B cell (primary cell): ENCODE data around the gene OR2W1. TPM values are rescaled to one million over a fixed set of nuclear protein-coding genes. Genes with fewer than 3 reads are reported as not detected.

Experiments
- ATAC-seq: fragments of 200-7000 bp; cut with Tn5 transposase; one replicate; pipeline ENCODE4 v1.10.0; 2021; ENCODE audit warnings: low read depth, mild to moderate bottlenecking, moderate number of reproducible peaks, moderate library complexity
- CTCF ChIA-PET: fragments of 350-600 bp; sonication (Branson Sonifier 250); formaldehyde crosslinking; loops from one replicate; lab custom pipeline; 2021; ENCODE audit warnings: antibody characterized with exemption, inconsistent platforms; lab: Charles Lee
- POLR2A ChIA-PET: fragments of 350-600 bp; sonication (Branson Sonifier 250); formaldehyde crosslinking; loops from one replicate; lab custom pipeline; 2021; ENCODE audit warnings: antibody characterized with exemption; lab: Charles Lee
- DNase-seq: peaks from one replicate; pipeline ENCODE4 v3.0.0; 2013
- H2AFZ ChIP-seq: 2 replicates; pipeline ENCODE4 v1.6.1; 2012; ENCODE audit warnings: mild to moderate bottlenecking, low read depth, low read length; ENCODE audit not compliant: insufficient read depth, poor library complexity, severe bottlenecking
- H3K27ac ChIP-seq, 2 donors: 1 replicate in 1 of 2; 2 replicates in 1 of 2; pipeline ENCODE4 v1.5.1; 2012 to 2013; ENCODE audit warnings: low read length in 2 of 2, mild to moderate bottlenecking in 2 of 2, moderate library complexity in 1 of 2
- H3K27me3 ChIP-seq, 4 experiments: fragments of 200-600 bp in 1 of 4; sonication (generic) in 1 of 4; replicated peaks in 1 of 4; 1 replicate in 2 of 4; 2 replicates in 2 of 4; pipeline versions ENCODE4 v1.6.1 to v1.7.0; 2013 to 2016; ENCODE audit warnings: low read length in 3 of 4, mild to moderate bottlenecking in 2 of 4, mixed read lengths in 1 of 4, moderate library complexity in 1 of 4; ENCODE audit not compliant: insufficient read depth in 4 of 4, control insufficient read depth in 3 of 4; ENCODE audit errors: control extremely low read depth in 1 of 4
- H3K36me3 ChIP-seq, 2 experiments: replicated peaks in 1 of 2; 1 replicate in 1 of 2; 2 replicates in 1 of 2; pipeline versions ENCODE4 v1.6.1 to v1.7.1; 2013; ENCODE audit warnings: low read length in 1 of 2; ENCODE audit not compliant: insufficient read depth in 2 of 2, control insufficient read depth in 1 of 2; ENCODE audit errors: control extremely low read depth in 1 of 2, extremely low read depth in 1 of 2
- H3K4me1 ChIP-seq, 2 donors: fragments of 200-600 bp in 1 of 2; sonication (generic) in 1 of 2; 1 replicate in 1 of 2; 2 replicates in 1 of 2; pipeline versions ENCODE4 v1.5.1 to v1.6.1; 2013 to 2017; ENCODE audit warnings: low read length in 2 of 2; ENCODE audit not compliant: control insufficient read depth in 2 of 2, insufficient read depth in 2 of 2
- H3K4me2 ChIP-seq: replicated peaks from 2 replicates; pipeline ENCODE3; 2012; ENCODE audit warnings: mild to moderate bottlenecking, low read depth, low read length; ENCODE audit not compliant: poor library complexity, severe bottlenecking
- H3K4me3 ChIP-seq, 5 experiments: fragments of 200-600 bp in 1 of 5; sonication (generic) in 1 of 5; 1 replicate in 3 of 5; 2 replicates in 2 of 5; pipeline versions ENCODE4 v1.5.1 to v1.7.0; 2011 to 2016; ENCODE audit warnings: low read length in 4 of 5, mild to moderate bottlenecking in 4 of 5, low read depth in 2 of 5, control low read depth in 1 of 5, moderate library complexity in 1 of 5; ENCODE audit not compliant: insufficient read depth in 1 of 5; ENCODE audit errors: control extremely low read depth in 1 of 5, extremely low read depth in 1 of 5
- H3K79me2 ChIP-seq: fragments of 200-600 bp; sonication (generic); one replicate; pipeline ENCODE4 v1.6.0; 2016; ENCODE audit warnings: low read length; ENCODE audit not compliant: control insufficient read depth, insufficient read depth
- H3K9ac ChIP-seq: fragments of 200-600 bp; sonication (generic); 2 replicates; pipeline ENCODE4 v1.6.1; 2017; ENCODE audit warnings: mild to moderate bottlenecking, low read length, moderate library complexity
- H3K9me3 ChIP-seq, 3 donors: one replicate each; pipeline versions ENCODE4 v1.6.1 to v1.7.1; 2013; ENCODE audit warnings: low read length in 2 of 3; ENCODE audit not compliant: control insufficient read depth in 2 of 3, insufficient read depth in 1 of 3; ENCODE audit errors: control extremely low read depth in 1 of 3
- H4K20me1 ChIP-seq: 2 replicates; pipeline ENCODE4 v1.6.0; 2012; ENCODE audit warnings: mild to moderate bottlenecking, low read length; ENCODE audit not compliant: insufficient read depth, control insufficient read depth, poor library complexity, severe bottlenecking
- H3K27ac Mint-ChIP-seq: one replicate; pipeline ENCODE4 v1.8.0; 2021; ENCODE audit warnings: mixed read lengths
- H3K27me3 Mint-ChIP-seq: one replicate; pipeline ENCODE4 v1.8.0; 2021; ENCODE audit warnings: mixed read lengths
- H3K4me1 Mint-ChIP-seq: one replicate; pipeline ENCODE4 v1.8.0; 2021; ENCODE audit warnings: mixed read lengths
- H3K4me3 Mint-ChIP-seq: one replicate; pipeline ENCODE4 v1.8.0; 2021; ENCODE audit warnings: mixed read lengths
- H3K9me3 Mint-ChIP-seq: one replicate; pipeline ENCODE4 v1.8.0; 2022; ENCODE audit warnings: mixed read lengths; ENCODE audit not compliant: insufficient read depth
- EZH2 ChIP-seq: IDR thresholded peaks from 2 replicates; pipeline ENCODE4 v1.6.1; 2012; ENCODE audit warnings: borderline replicate concordance, low read depth, mild to moderate bottlenecking, moderate library complexity, low read length; ENCODE audit not compliant: insufficient read depth, poor library complexity, severe bottlenecking
- WGBS: methylation state at CpG from one replicate; pipeline ENCODE4 v1.1.5; 2013; ENCODE audit warnings: missing lambda C conversion rate; ENCODE audit not compliant: insufficient coverage; 5-methylcytosine and 5-hydroxymethylcytosine counted together
- intact Hi-C: fragments of 100-400 bp; cut with micrococcal nuclease; formaldehyde crosslinking; loops from one replicate; pipeline ENCODE4 v1.10.0; 2022
- polyA plus RNA-seq: library from polyadenylated mRNA; depleted of rRNA; stranded (reverse); fragments of >200 nt; gene quantifications from 2 replicates; pipeline ENCODE4 v1.2.3, GENCODE V29; 2012
- total RNA-seq, 2 donors: library from RNA; stranded (reverse); fragments of 120-200 nt in 1 of 2; gene quantifications; 1 replicate in 1 of 2; 2 replicates in 1 of 2; pipeline versions ENCODE4 v1.2.3 to v1.2.4, GENCODE V29; 2013 to 2022
- TF ChIP-seq, protein P1 (sequence below): fragments of 200-600 bp; IDR thresholded peaks from one replicate; pipeline ENCODE4 v1.8.0; 2022; ENCODE audit warnings: antibody characterized with exemption, mild to moderate bottlenecking

OR2W1 gene
- total and polyA plus RNA-seq, 2 donors (not counting 1 experiment from before 2014, with no cell fraction given), result not detected

DNA sequence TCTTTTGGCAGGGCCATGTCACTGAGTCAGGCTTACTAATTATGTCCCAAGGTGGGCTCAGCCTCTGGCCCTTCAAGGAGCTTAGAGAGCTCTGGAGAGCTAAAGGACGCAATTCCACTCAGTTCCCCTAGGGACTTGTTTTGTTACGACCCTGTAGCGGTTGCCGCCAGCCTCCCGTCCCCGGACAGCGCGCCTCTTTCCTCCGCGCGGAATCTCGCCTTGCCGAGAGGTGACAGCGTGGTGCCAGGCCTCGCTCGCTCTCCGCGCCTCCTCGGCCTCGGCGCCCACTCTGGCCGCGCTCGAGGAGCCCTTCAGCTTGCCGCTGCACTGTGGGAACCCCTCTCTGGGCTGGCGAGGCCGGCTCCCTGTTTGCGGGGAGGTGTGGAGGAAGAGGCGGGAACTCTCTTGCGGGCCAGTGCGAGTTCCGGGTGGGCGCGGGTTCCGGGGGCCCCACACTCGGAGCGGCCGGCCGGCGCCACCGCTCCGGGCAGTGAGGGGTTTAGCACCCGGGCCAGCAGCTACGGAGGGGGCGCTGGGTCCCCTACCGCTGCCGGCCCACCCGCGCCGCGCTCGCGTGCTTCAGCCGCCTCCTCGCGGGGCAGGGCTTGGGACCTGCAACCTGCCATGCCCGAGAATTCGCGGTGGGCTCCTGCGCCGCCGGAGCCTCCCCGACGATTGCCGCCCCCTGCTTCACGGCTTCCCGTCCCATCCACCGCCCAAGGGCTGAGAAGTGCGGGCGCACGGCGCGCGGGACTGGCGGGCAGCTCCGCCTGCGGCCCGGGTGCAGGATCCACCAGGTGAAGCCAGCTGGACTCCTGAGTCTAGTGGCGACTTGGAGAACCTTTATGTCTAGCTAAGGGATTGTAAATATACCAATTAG is 30.0 kb downstream of the OR2W1 start:
- 59% methylated on average over 76 of the region's 79 CpGs for WGBS
- H3K4me3 ChIP-seq, result no peak overlapping the region
- ATAC-seq, result no peak
- H3K9ac ChIP-seq, result no peak overlapping the region
- H3K27me3 Mint-ChIP-seq, result peaks cover 57% of the 10 kb centered on the region
- peaks cover 0 to 21% (median 3%) of the 10 kb centered on the region in 3 donors for H3K9me3 ChIP-seq
- ChIA-PET CTCF (interaction anchor here (0.8 to 12.2 kb wide), 12 partner anchors 13 to 331 kb away, joined by 3 to 202 read pairs (median 4); no protein-coding TSS in a partner anchor), POLR2A (interaction anchor here (1.1 kb wide), 1 partner anchor 119 kb away, joined by 7 read pairs; no protein-coding TSS in a partner anchor)
- H3K27me3 ChIP-seq, result peaks cover 0 to 53% (median 38%) of the 10 kb centered on the region in 4 experiments
- no peaks in the 10 kb centered on the region for H3K36me3 ChIP-seq
- H3K27ac Mint-ChIP-seq, result no peak overlapping the region
- no peak overlapping the region for H3K27ac ChIP-seq
- H3K4me1 Mint-ChIP-seq, result peaks cover 24% of the 10 kb centered on the region
- intact Hi-C loops, result loop anchor here (5.0 kb wide), 1 partner anchor 93 kb away; the partner anchor contains the start of gene TRIM27
- H3K4me2 ChIP-seq, result no peak overlapping the region
- H3K4me1 ChIP-seq, result peaks cover 15 to 23% of the 10 kb centered on the region in 2 donors
- H4K20me1 ChIP-seq, result no peaks in the 10 kb centered on the region
- no peak overlapping the region for H3K4me3 Mint-ChIP-seq
- H3K9me3 Mint-ChIP-seq, result no peaks in the 10 kb centered on the region
- DNase-seq, result peak; percentile 14
- no peaks in the 10 kb centered on the region for H3K79me2 ChIP-seq
- H2AFZ ChIP-seq, result no peak overlapping the region
- TF ChIP-seq, protein P1, sequence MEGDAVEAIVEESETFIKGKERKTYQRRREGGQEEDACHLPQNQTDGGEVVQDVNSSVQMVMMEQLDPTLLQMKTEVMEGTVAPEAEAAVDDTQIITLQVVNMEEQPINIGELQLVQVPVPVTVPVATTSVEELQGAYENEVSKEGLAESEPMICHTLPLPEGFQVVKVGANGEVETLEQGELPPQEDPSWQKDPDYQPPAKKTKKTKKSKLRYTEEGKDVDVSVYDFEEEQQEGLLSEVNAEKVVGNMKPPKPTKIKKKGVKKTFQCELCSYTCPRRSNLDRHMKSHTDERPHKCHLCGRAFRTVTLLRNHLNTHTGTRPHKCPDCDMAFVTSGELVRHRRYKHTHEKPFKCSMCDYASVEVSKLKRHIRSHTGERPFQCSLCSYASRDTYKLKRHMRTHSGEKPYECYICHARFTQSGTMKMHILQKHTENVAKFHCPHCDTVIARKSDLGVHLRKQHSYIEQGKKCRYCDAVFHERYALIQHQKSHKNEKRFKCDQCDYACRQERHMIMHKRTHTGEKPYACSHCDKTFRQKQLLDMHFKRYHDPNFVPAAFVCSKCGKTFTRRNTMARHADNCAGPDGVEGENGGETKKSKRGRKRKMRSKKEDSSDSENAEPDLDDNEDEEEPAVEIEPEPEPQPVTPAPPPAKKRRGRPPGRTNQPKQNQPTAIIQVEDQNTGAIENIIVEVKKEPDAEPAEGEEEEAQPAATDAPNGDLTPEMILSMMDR, result no peak
- no peak for TF ChIP-seq EZH2
